Hematopoietic multipotent progenitor cell (in vitro differentiated cells): ENCODE measurements around the gene SRGAP2C. TPM values are rescaled to one million over a fixed set of nuclear protein-coding genes. Genes with fewer than 3 reads are reported as not detected.
"Not testable (repeated sequence)": the region's sequence is repeated elsewhere in the genome, so short reads cannot be mapped to it uniquely, and the experiment has no call there.

Source experiments
- DNase-seq, 3 donors: peaks; one replicate each; pipeline ENCODE4 v3.0.0-alpha.2; 2011 to 2015; ENCODE audit warnings: low read depth in 2 of 3, low spot score in 2 of 3
- total RNA-seq: library from RNA; depleted of rRNA; stranded (reverse); fragments of >200 nt; gene quantifications from one replicate; pipeline ENCODE4 v1.2.3, GENCODE V29; 2012

The SRGAP2C gene
- total RNA-seq = 3.0 TPM

GRCh38 chr1:121184290-121185127 is at the start of gene SRGAP2C, which contains the start of gene FAM72B:
TSS of gene SRGAP2C (plus strand) at chr1:121184975. CDS start at chr1:121187447, 2,472 bp downstream.
TSS of gene FAM72B (minus strand) at chr1:121184340. CDS start at chr1:121183489, 851 bp downstream.
- DNase-seq = peak; percentile 69 to 99 (median 96)

DNA sequence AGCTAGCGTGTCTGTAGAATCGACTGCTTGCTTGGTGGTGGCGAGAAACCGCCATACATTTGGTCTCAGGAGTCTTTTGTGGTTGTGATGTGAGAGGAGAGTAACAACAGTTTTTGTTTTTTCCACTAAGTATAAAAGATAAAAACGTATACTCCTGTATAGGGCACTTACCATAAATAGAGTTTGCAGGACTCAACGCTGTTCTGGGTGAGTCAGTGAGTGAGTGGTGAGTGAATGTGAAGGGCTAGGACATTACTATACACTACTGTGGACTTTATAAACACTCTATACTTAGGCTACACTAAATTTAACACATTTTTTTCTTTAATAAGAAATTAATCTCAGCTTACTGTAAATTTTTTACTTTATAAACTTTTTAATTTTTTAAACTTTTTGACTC is 44.4 kb upstream of the SRGAP2C start:
- DNase-seq = not testable (repeated sequence)

- DNase-seq = not testable (repeated sequence)
Measured at GRCh38 chr1:121148489-121149190, 36.1 kb upstream of the SRGAP2C start.

- DNase-seq = not testable (repeated sequence)
Measured at GRCh38 chr1:121151294-121151693, 33.5 kb upstream of the SRGAP2C start.

GRCh38 chr1:121152788-121153187 is 32.0 kb upstream of the SRGAP2C start:
- DNase-seq = not testable (repeated sequence)

- not testable (repeated sequence) for DNase-seq
Measured at GRCh38 chr1:121154811-121155210, 30.0 kb upstream of the SRGAP2C start.

GRCh38 chr1:121155671-121156358 is 29.0 kb upstream of the SRGAP2C start:
- peak in 1 of 3 donors; percentile 6 for DNase-seq

- DNase-seq = not testable (repeated sequence)
Measured at GRCh38 chr1:121156958-121157603, 27.7 kb upstream of the SRGAP2C start.

- DNase-seq = not testable (repeated sequence)
Measured at GRCh38 chr1:121157609-121158008, 27.2 kb upstream of the SRGAP2C start.

- not testable (repeated sequence) for DNase-seq
Measured at GRCh38 chr1:121160118-121160517, 24.7 kb upstream of the SRGAP2C start.

DNA sequence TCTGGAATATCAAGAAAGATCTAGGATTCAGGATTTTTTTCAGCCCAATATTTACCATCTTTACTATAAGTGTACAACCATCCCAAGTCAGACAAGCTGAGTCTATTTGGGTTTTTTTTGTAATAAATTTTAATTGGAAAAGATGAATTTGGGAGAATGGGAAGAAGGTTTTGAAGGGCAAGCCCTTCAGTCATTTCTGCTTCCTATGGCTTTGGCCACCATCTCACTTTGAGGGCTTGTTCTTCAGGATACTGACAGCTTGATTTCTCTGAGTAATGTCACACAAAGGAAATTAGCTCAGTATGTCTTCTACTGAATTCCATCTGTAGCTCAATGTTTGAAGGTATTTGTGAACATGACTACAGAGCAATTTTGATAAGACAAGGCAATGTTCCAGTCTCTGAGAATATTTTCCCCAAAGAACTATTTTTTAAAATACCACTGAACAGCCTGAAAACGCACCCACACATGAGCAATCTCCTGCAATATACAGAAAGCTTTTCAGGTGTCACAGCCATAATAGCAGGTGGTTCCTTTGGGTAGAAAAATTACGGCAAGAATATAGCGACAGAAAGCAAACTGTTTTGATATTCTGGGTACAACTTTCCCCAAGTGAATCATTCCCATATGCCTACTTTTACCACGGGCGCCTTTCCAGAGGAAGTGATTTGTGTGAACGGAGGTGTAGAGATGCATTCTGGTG is 23.4 kb upstream of the SRGAP2C start:
- DNase-seq = not testable (repeated sequence)

DNA sequence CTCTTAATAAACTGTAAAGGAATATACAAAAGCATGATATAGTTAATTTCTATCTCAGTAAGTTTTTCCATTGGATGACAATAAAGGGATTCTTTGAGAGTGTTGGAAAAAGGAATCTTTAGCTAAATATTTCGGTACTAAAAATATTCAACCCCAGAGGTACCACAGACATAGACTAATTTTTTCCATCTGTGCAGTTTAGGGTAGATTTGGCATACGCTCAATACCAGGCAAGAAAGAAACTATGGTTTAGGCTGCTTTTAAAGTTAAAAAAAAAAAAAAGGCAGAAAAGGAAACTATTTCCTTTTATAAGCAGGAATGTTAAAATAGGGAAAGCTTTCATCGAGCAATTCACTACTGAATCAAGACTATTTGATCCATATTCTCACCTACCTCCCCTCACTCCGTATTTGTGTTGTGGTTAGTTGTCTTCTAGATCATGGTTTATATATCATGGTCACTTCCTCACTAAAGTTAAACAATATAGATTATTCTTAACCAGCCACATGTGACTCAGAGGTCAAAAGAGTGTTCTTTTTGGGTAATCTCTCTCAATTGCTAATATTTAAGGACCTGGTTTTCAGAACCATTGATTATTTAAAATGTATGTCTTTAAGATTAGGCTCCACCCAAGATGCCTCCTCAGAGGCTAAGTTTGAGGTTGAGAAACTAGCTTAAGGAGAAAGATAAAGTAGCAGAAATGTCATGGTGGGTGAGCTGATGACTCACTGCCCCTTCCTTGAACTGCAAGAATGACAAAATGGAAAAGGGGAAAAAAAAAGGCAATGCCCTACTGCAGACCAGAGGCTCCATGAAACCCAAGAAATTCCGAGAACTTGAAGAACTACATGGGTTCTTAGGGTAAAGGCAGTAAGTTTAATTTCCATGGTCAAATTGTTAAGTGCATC is 20.7 kb upstream of the SRGAP2C start:
- DNase-seq = peak in 1 of 3 donors; percentile 0

DNA sequence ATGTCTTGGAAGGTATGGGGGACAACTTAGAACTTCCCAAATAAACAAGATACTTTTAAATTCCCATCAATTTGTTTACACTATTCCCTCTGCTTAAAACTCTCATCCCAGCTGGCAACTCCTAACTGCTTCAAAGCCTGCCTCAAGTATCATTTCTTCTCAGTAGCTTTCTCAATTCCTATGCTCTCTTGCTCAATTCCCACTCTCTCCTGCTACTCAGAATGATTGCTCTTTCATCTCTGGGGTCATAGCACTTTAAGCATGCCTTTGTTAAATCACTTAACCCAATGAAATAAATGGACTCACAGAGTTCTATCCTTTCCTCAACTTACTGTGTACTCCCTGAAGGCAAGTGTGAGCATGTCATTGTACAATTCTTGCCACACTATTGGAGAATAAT is 19.5 kb upstream of the SRGAP2C start:
- not testable (repeated sequence) for DNase-seq

DNA sequence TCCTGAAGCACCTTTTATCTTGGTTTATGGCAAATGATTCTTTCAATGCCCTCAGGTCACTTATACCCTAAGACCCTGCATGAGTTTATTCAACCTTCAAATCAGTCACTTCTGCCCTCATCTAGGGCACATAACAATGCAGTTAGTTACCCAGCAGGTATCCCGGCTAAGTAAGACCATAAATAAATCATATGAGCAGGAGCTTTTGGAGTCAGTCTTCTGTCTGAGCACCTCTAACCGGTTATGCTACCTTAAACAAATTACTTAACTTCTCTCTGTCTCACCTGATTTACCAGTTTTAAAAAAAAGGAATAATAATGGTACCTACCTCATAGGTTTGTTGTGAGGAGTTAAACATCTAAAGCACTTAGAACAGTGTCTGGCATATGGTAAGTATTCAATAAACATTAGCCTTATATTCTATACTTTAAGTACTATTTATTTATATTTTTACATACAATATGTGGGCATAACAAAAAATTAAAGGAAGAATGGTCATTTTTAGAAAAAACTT is 17.5 kb upstream of the SRGAP2C start:
- DNase-seq = not testable (repeated sequence)

GRCh38 chr1:121168152-121168668 is 16.6 kb upstream of the SRGAP2C start:
- DNase-seq = not testable (repeated sequence)

GRCh38 chr1:121176649-121177048 is 8.1 kb upstream of the SRGAP2C start:
- not testable (repeated sequence) for DNase-seq

GRCh38 chr1:121178197-121178596 is 6.6 kb upstream of the SRGAP2C start:
- not testable (repeated sequence) for DNase-seq

GRCh38 chr1:121183867-121184266 is 908 bp upstream of the SRGAP2C start:
- DNase-seq = not testable (repeated sequence)
